GM19239 (cell line): Measurements from ENCODE around the gene ARL6IP4.
"Not testable (repeated sequence)": the region's sequence is repeated elsewhere in the genome, so short reads cannot be mapped to it uniquely, and the experiment has no call there.

Source experiments
- DNase-seq: peaks from one replicate; pipeline ENCODE4 v3.0.0; 2011; ENCODE audit warnings: low spot score; ENCODE audit not compliant: insufficient read length
- FAIRE-seq: peaks from 2 replicates; lab custom pipeline; 2011; peaks lifted over from hg19 to GRCh38; lab: Jason Lieb, UNC

Gene ARL6IP4

GRCh38 chr12:123004287-123004686 is 23.8 kb downstream of the ARL6IP4 start:
- DNase-seq (no peak), FAIRE-seq (no peak)

- FAIRE-seq (no peak), DNase-seq (no peak)
Measured at GRCh38 chr12:123005081-123005626, 24.7 kb downstream of the ARL6IP4 start.

GRCh38 chr12:123006977-123007376 is 26.5 kb downstream of the ARL6IP4 start:
- FAIRE-seq = no peak
- DNase-seq = no peak

- FAIRE-seq (no peak), DNase-seq (no peak)
Measured at GRCh38 chr12:123010110-123010509, 29.6 kb downstream of the ARL6IP4 start.

GRCh38 chr12:123010681-123011080 is 30.2 kb downstream of the ARL6IP4 start:
- no peak for FAIRE-seq

GRCh38 chr12:123011701-123012100 is 31.2 kb downstream of the ARL6IP4 start:
- no peak for DNase-seq
- FAIRE-seq = no peak

More at GRCh38 chr12:123010681-123011080, 30.2 kb downstream of the ARL6IP4 start:
- DNase-seq = no peak

GRCh38 chr12:123013185-123014095 is 33.0 kb downstream of the ARL6IP4 start:
- FAIRE-seq (no peak), DNase-seq (no peak)

GRCh38 chr12:123014473-123014872 is 34.0 kb downstream of the ARL6IP4 start:
- DNase-seq, FAIRE-seq: not testable (repeated sequence)

- DNase-seq = no peak
- FAIRE-seq = no peak
Measured at GRCh38 chr12:123017753-123018152, 37.3 kb downstream of the ARL6IP4 start.

- DNase-seq = no peak
- no peak for FAIRE-seq
Measured at GRCh38 chr12:123019841-123020138, 39.3 kb downstream of the ARL6IP4 start.

- FAIRE-seq (no peak), DNase-seq (no peak)
Measured at GRCh38 chr12:123021688-123022604, 41.5 kb downstream of the ARL6IP4 start.

- no peak for FAIRE-seq
- no peak for DNase-seq
Measured at GRCh38 chr12:123022846-123023245, 42.4 kb downstream of the ARL6IP4 start.

GRCh38 chr12:123024819-123025391 is 44.4 kb downstream of the ARL6IP4 start:
- DNase-seq (no peak), FAIRE-seq (no peak)

- DNase-seq = no peak
- no peak for FAIRE-seq
Measured at GRCh38 chr12:123026094-123026853, 45.8 kb downstream of the ARL6IP4 start.

- FAIRE-seq = no peak
Measured at GRCh38 chr12:123027726-123028445, 47.4 kb downstream of the ARL6IP4 start.

GRCh38 chr12:123028475-123028874 is 48.0 kb downstream of the ARL6IP4 start:
- FAIRE-seq (no peak), DNase-seq (no peak)

More at GRCh38 chr12:123027726-123028445, 47.4 kb downstream of the ARL6IP4 start:
- no peak for DNase-seq

GRCh38 chr12:123029550-123029949 is 49.1 kb downstream of the ARL6IP4 start:
- DNase-seq (no peak), FAIRE-seq (no peak)

- FAIRE-seq = no peak
- DNase-seq = no peak
Measured at GRCh38 chr12:123030686-123031085, 50.2 kb downstream of the ARL6IP4 start.
